Hepatocyte (in vitro differentiated cells): ENCODE results near the gene TMEM240.
"Not testable (repeated sequence)": the region's sequence is repeated elsewhere in the genome, so short reads cannot be mapped to it uniquely, and the experiment has no call there.

Source experiments
- EZH2phosphoT487 ChIP-seq: fragments of 200-600 bp; sonication (generic); IDR thresholded peaks from one replicate; pipeline ENCODE4 v1.6.1; 2018; ENCODE audit warnings: antibody characterized with exemption, mild to moderate bottlenecking, low read depth, moderate library complexity; ENCODE audit not compliant: unreplicated experiment, severe bottlenecking
- TF ChIP-seq, protein P1 (sequence below): fragments of 200-600 bp; sonication (generic); IDR thresholded peaks from 2 replicates; pipeline ENCODE4 v1.5.1; 2016; ENCODE audit warnings: antibody characterized with exemption, mild to moderate bottlenecking; ENCODE audit not compliant: poor library complexity

DNA sequence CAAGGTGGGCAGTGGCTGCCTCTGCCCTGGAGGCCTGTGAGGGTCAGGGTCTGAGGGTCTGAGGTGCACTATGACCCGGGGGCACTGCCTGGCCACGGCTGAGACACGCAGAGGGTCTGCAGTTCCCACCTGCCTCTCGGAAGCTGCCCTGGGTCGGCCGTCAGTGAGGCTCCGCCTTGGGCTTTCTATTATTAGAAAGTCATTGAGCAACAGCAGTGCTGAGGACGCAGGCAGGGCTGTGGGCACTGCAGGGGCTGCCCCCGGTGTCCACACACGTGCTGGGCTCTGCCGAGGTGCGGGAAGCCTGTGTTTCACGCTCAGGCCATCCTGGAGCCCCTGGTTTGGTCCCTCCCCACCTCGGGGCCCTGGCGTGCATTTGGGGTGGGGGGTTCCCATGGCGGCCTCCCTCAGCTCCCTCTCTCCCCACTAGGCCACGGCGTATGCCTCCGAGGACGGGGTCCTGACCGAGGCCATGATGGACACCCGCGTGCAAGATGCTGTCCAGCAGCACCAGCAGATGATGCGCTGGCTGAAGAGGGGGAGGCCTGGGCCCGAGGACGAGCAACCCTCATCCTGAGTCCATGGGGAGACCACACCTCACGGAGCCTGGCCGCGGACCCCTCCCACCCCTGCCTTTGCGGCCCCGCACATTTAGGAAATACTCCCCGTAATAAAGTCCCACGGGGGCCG, 31.5 kb downstream of the TMEM240 start:
- TF ChIP-seq, protein P1, sequence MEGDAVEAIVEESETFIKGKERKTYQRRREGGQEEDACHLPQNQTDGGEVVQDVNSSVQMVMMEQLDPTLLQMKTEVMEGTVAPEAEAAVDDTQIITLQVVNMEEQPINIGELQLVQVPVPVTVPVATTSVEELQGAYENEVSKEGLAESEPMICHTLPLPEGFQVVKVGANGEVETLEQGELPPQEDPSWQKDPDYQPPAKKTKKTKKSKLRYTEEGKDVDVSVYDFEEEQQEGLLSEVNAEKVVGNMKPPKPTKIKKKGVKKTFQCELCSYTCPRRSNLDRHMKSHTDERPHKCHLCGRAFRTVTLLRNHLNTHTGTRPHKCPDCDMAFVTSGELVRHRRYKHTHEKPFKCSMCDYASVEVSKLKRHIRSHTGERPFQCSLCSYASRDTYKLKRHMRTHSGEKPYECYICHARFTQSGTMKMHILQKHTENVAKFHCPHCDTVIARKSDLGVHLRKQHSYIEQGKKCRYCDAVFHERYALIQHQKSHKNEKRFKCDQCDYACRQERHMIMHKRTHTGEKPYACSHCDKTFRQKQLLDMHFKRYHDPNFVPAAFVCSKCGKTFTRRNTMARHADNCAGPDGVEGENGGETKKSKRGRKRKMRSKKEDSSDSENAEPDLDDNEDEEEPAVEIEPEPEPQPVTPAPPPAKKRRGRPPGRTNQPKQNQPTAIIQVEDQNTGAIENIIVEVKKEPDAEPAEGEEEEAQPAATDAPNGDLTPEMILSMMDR = not testable (repeated sequence)
- TF ChIP-seq EZH2phosphoT487 = not testable (repeated sequence)
